Measurements from ENCODE around the gene VAT1L.

Gene VAT1L

DNA sequence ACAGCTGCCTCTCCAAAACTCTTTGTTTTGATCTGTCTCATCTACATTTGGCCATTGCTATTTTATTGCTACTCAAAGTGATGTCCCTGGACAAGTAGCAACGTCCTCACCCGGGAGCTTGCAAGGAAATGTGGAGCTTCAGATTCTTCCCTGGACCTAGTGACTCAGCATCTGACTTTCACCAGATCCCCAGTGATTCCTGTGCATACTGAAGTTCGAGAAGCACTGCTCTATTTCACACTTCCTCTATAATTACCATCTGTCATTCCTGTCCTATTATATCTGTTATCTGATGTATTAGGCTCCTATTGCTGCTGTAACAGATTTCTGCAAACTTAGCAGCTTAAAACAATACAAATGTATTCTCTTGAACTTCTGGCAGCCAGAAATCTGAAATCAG is 28.5 kb upstream of the VAT1L start:
- peaks cover 10% of the 10 kb centered on the region for H3K4me1 ChIP-seq (ENCODE audit: control insufficient read depth, insufficient read depth, low read length, poor library complexity, severe bottlenecking)
- 63 to 94% methylated on average over 2 of the region's 3 CpGs for WGBS, 2 experiments (ENCODE audit: insufficient coverage in 2 of 2)
- peak overlapping the region; percentile 43 for H3K27ac ChIP-seq (ENCODE audit: low read depth, low read length, severe bottlenecking)
- H3K9me3 ChIP-seq (ENCODE audit: control insufficient read depth, low read length) = no peaks in the 10 kb centered on the region
- no peaks in the 10 kb centered on the region for H3K36me3 ChIP-seq (ENCODE audit: control insufficient read depth, insufficient read depth, low read length)
- H3K4me3 ChIP-seq (ENCODE audit: extremely low read depth, insufficient read depth, low read length, poor library complexity, severe bottlenecking) = no peak overlapping the region

- Histone ChIP-seq H3K4me1 (ENCODE audit: control insufficient read depth, insufficient read depth, low read length, poor library complexity, severe bottlenecking) (peaks cover 10% of the 10 kb centered on the region), H3K4me3 (ENCODE audit: extremely low read depth, insufficient read depth, low read length, poor library complexity, severe bottlenecking) (no peak overlapping the region), H3K27ac (ENCODE audit: low read depth, low read length, severe bottlenecking) (peak overlapping the region; percentile 12), H3K9me3 (ENCODE audit: control insufficient read depth, low read length) (no peaks in the 10 kb centered on the region), H3K36me3 (ENCODE audit: control insufficient read depth, insufficient read depth, low read length) (no peaks in the 10 kb centered on the region)
- WGBS, 2 experiments (ENCODE audit: insufficient coverage in 2 of 2) = 67 to 77% methylated on average over 1 of the region's 1 CpG
Observed at GRCh38 chr16:77760800-77761199, 27.6 kb upstream of the VAT1L start.

DNA sequence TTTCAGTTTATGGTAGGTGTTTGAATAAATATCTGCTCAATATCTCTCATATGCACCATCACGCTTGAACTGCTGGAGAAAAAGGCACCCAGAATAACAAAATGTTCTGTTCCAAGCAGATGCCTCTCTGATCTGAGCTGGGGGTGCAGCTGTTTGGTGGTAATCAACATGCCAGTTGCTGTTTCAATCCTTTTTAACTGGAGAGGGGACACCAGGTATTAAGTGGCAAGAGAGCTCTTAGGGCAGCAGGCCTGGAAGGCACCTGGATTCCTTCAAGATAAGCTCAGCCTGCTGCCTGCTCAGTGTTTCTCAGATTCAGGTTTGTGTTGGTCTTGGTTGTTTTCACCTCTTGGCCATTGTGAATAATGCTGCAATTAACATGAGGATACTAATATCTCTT is 27.2 kb upstream of the VAT1L start:
- H3K4me3 ChIP-seq (ENCODE audit: extremely low read depth, insufficient read depth, low read length, poor library complexity, severe bottlenecking) = no peak overlapping the region
- WGBS, 2 experiments (ENCODE audit: insufficient coverage in 2 of 2) = 100% methylated on average over 1 of the region's 1 CpG; no CpG with 5 or more reads in 1 of the 2 experiments
- H3K36me3 ChIP-seq (ENCODE audit: control insufficient read depth, insufficient read depth, low read length) = no peaks in the 10 kb centered on the region
- no peak overlapping the region for H3K27ac ChIP-seq (ENCODE audit: low read depth, low read length, severe bottlenecking)
- H3K4me1 ChIP-seq (ENCODE audit: control insufficient read depth, insufficient read depth, low read length, poor library complexity, severe bottlenecking) = peaks cover 10% of the 10 kb centered on the region
- no peaks in the 10 kb centered on the region for H3K9me3 ChIP-seq (ENCODE audit: control insufficient read depth, low read length)

- 57 to 71% methylated on average over 2 of the region's 2 CpGs for WGBS, 2 experiments (ENCODE audit: insufficient coverage in 2 of 2)
- Histone ChIP-seq H3K27ac (ENCODE audit: low read depth, low read length, severe bottlenecking) (no peak overlapping the region), H3K9me3 (ENCODE audit: control insufficient read depth, low read length) (no peaks in the 10 kb centered on the region), H3K4me3 (ENCODE audit: extremely low read depth, insufficient read depth, low read length, poor library complexity, severe bottlenecking) (no peak overlapping the region), H3K36me3 (ENCODE audit: control insufficient read depth, insufficient read depth, low read length) (no peaks in the 10 kb centered on the region), H3K4me1 (ENCODE audit: control insufficient read depth, insufficient read depth, low read length, poor library complexity, severe bottlenecking) (peaks cover 10% of the 10 kb centered on the region)
Observed at GRCh38 chr16:77762262-77762661, 26.1 kb upstream of the VAT1L start.

DNA sequence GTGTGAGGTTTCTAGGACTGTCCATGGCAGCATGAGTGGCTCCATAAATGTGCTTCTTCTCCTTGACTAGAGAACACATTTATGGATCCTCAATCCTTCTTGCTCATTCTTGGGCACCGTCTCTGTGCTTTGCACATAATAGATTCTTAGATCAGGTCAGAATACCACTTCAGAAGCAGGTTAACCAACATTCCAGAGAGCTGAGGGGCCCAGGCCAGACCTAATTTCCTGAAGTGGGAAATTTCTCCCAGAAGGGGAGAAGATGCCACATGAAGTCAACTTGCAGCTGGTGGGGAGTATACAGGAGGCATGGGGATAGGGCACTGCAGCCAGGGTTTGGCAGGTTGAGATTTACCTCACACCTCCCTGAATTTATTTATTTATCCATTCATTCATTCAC is 24.4 kb upstream of the VAT1L start:
- WGBS, 2 experiments (ENCODE audit: insufficient coverage in 2 of 2) = 89 to 100% methylated on average over 1 of the region's 1 CpG
- Histone ChIP-seq H3K36me3 (ENCODE audit: control insufficient read depth, insufficient read depth, low read length) (no peaks in the 10 kb centered on the region), H3K9me3 (ENCODE audit: control insufficient read depth, low read length) (no peaks in the 10 kb centered on the region), H3K27ac (ENCODE audit: low read depth, low read length, severe bottlenecking) (no peak overlapping the region), H3K4me1 (ENCODE audit: control insufficient read depth, insufficient read depth, low read length, poor library complexity, severe bottlenecking) (peaks cover 10% of the 10 kb centered on the region), H3K4me3 (ENCODE audit: extremely low read depth, insufficient read depth, low read length, poor library complexity, severe bottlenecking) (no peak overlapping the region)

- 70 to 80% methylated on average over 2 to 3 of the region's 4 CpGs for WGBS, 2 experiments (ENCODE audit: insufficient coverage in 2 of 2)
Observed at GRCh38 chr16:77767211-77767610, 21.2 kb upstream of the VAT1L start.

DNA sequence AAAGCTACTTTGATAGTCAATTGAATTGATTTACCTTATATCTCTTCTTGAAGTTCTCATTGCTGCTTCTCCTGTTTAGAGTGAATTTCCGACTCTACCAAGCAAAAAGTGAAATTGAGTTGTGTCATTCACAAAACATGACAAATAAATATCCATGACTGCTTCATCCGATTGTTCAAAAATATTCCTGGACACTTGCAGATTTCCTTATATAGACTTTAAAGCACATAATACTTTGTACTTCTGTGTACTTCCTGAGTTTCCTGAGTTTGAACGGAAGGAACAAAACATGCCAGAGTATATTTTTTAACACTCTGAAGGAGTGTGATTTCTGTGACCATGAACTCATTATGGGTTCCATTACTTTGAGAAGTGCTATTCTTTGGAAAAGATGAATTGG is 20.5 kb upstream of the VAT1L start:
- WGBS, 2 experiments (ENCODE audit: insufficient coverage in 2 of 2) = 89% methylated on average over 3 of the region's 3 CpGs; no CpG with 5 or more reads in 1 of the 2 experiments
- H3K4me3 ChIP-seq (ENCODE audit: extremely low read depth, insufficient read depth, low read length, poor library complexity, severe bottlenecking) = no peak overlapping the region
- no peaks in the 10 kb centered on the region for H3K4me1 ChIP-seq (ENCODE audit: control insufficient read depth, insufficient read depth, low read length, poor library complexity, severe bottlenecking)

More at GRCh38 chr16:77767211-77767610, 21.2 kb upstream of the VAT1L start:
- H3K4me3 ChIP-seq (ENCODE audit: extremely low read depth, insufficient read depth, low read length, poor library complexity, severe bottlenecking) = no peak overlapping the region
- no peaks in the 10 kb centered on the region for H3K4me1 ChIP-seq (ENCODE audit: control insufficient read depth, insufficient read depth, low read length, poor library complexity, severe bottlenecking)
- H3K36me3 ChIP-seq (ENCODE audit: control insufficient read depth, insufficient read depth, low read length) = no peaks in the 10 kb centered on the region
- H3K9me3 ChIP-seq (ENCODE audit: control insufficient read depth, low read length) = no peaks in the 10 kb centered on the region
- H3K27ac ChIP-seq (ENCODE audit: low read depth, low read length, severe bottlenecking) = no peak overlapping the region

GRCh38 chr16:77775911-77776909 is 12.2 kb upstream of the VAT1L start:
- WGBS, 2 experiments (ENCODE audit: insufficient coverage in 2 of 2) = 85 to 94% methylated on average over 3 to 5 of the region's 6 CpGs
- H3K36me3 ChIP-seq (ENCODE audit: control insufficient read depth, insufficient read depth, low read length) = no peaks in the 10 kb centered on the region

More for the DNA sequence above, 20.5 kb upstream of the VAT1L start:
- Histone ChIP-seq H3K27ac (ENCODE audit: low read depth, low read length, severe bottlenecking) (no peak overlapping the region), H3K9me3 (ENCODE audit: control insufficient read depth, low read length) (no peaks in the 10 kb centered on the region), H3K36me3 (ENCODE audit: control insufficient read depth, insufficient read depth, low read length) (no peaks in the 10 kb centered on the region)

DNA sequence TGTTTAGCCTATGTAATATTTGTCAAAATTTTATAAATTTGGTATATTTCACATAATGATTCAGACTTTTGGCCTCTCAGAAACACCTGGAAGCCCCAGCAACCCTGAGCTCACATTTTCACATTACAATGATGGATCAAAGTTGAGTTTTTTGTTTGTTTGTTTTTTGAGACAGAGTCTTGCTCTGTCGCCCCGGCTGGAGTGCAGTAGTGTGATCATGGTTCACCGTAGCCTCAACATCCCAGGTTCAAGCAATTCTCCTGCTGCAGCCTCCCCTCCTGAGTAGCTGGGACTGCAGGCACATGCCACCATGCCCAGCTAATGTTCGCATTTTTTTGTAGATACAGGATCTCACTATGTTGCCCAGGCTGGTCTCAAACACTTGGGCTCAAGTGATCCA is 10.6 kb upstream of the VAT1L start:
- Histone ChIP-seq H3K27ac (ENCODE audit: low read depth, low read length, severe bottlenecking) (no peak overlapping the region), H3K36me3 (ENCODE audit: control insufficient read depth, insufficient read depth, low read length) (no peaks in the 10 kb centered on the region), H3K4me1 (ENCODE audit: control insufficient read depth, insufficient read depth, low read length, poor library complexity, severe bottlenecking) (peaks cover 6% of the 10 kb centered on the region), H3K9me3 (ENCODE audit: control insufficient read depth, low read length) (no peaks in the 10 kb centered on the region), H3K4me3 (ENCODE audit: extremely low read depth, insufficient read depth, low read length, poor library complexity, severe bottlenecking) (no peak overlapping the region)
- 75 to 77% methylated on average over 4 of the region's 4 CpGs for WGBS, 2 experiments (ENCODE audit: insufficient coverage in 2 of 2)

More at GRCh38 chr16:77775911-77776909, 12.2 kb upstream of the VAT1L start:
- H3K4me3 ChIP-seq (ENCODE audit: extremely low read depth, insufficient read depth, low read length, poor library complexity, severe bottlenecking) = no peak overlapping the region
- H3K4me1 ChIP-seq (ENCODE audit: control insufficient read depth, insufficient read depth, low read length, poor library complexity, severe bottlenecking) = peaks cover 6% of the 10 kb centered on the region
- H3K27ac ChIP-seq (ENCODE audit: low read depth, low read length, severe bottlenecking) = no peak overlapping the region
- no peaks in the 10 kb centered on the region for H3K9me3 ChIP-seq (ENCODE audit: control insufficient read depth, low read length)

GRCh38 chr16:77780378-77780837 is 8.0 kb upstream of the VAT1L start:
- H3K4me1 ChIP-seq (ENCODE audit: control insufficient read depth, insufficient read depth, low read length, poor library complexity, severe bottlenecking) = peaks cover 6% of the 10 kb centered on the region
- H3K9me3 ChIP-seq (ENCODE audit: control insufficient read depth, low read length) = no peaks in the 10 kb centered on the region
- no peaks in the 10 kb centered on the region for H3K36me3 ChIP-seq (ENCODE audit: control insufficient read depth, insufficient read depth, low read length)
- 70 to 81% methylated on average over 5 to 7 of the region's 9 CpGs for WGBS, 2 experiments (ENCODE audit: insufficient coverage in 2 of 2)
- no peak overlapping the region for H3K4me3 ChIP-seq (ENCODE audit: extremely low read depth, insufficient read depth, low read length, poor library complexity, severe bottlenecking)
- H3K27ac ChIP-seq (ENCODE audit: low read depth, low read length, severe bottlenecking) = peak overlapping the region; percentile 86

DNA sequence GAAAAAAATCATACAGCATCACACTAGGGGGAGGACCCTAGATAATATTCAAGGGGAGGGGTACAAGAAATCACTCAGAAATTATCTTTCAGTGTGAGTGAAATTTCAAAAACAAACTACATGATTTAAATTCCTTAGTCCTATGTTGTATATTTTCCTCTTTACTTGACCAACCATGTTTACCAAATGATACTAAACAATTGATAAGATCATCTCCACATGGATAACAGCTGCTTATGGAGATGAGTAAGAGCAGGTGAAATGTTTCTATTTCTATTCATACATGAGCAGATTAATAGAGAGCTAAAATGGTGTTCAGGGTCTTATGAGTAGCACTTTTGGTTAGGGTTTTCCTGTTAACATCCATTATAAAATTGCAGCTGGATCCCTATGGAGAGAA is 7.3 kb upstream of the VAT1L start:
- no peak overlapping the region for H3K4me3 ChIP-seq (ENCODE audit: extremely low read depth, insufficient read depth, low read length, poor library complexity, severe bottlenecking)
- no peaks in the 10 kb centered on the region for H3K36me3 ChIP-seq (ENCODE audit: control insufficient read depth, insufficient read depth, low read length)
- H3K9me3 ChIP-seq (ENCODE audit: control insufficient read depth, low read length) = no peaks in the 10 kb centered on the region
- peak overlapping the region; percentile 86 for H3K27ac ChIP-seq (ENCODE audit: low read depth, low read length, severe bottlenecking)
- peaks cover 1% of the 10 kb centered on the region for H3K4me1 ChIP-seq (ENCODE audit: control insufficient read depth, insufficient read depth, low read length, poor library complexity, severe bottlenecking)

Data from mesodermal cell (in vitro differentiated cells).